HG02870 (cell line): Measurements from ENCODE around the gene LCE5A.
"Not testable (repeated sequence)": the region's sequence is repeated elsewhere in the genome, so short reads cannot be mapped to it uniquely, and the experiment has no call there.

Experiments used
- ATAC-seq: cut with Tn5 transposase; IDR thresholded peaks from one replicate; pipeline ENCODE4 v1.9.1; 2021; ENCODE audit warnings: mild to moderate bottlenecking, moderate library complexity; ENCODE audit not compliant: unreplicated experiment

The LCE5A gene

DNA sequence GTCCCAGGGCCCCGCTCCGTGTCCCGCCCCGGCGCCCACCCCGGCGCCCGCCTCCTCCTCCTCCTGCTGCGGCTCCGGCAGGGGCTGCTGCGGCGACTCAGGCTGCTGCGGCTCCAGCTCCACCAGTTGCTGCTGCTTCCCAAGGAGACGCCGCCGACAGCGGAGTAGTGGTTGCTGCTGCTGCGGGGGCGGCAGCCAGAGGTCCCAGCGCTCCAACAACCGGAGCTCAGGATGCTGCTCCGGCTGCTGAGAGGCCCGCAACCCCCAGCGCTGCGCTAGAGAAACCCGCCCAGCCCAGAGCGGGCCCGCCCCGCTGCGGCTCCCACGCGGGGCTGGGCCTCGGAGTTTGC lies 4.8 kb downstream of the LCE5A start:
- no peak for ATAC-seq

DNA sequence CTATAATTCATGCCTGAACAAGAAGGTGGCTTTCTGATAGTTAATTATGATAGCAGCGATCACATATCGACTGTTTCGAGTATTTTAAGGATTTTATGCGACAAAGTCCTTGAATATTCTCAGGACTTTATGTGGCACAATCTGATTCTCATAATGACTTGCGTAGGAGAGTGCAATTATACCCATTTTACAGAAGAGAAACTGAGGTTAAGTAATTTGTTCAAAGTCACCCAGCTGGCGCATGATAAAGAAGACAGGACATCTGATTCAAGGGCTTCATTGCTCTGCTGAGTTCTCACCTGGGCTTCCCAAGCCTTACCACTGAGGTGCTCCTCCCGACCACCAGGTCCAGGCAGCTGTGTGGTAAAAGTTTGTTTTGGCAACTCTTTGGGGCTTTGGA lies 5.5 kb downstream of the LCE5A start:
- ATAC-seq = no peak

DNA sequence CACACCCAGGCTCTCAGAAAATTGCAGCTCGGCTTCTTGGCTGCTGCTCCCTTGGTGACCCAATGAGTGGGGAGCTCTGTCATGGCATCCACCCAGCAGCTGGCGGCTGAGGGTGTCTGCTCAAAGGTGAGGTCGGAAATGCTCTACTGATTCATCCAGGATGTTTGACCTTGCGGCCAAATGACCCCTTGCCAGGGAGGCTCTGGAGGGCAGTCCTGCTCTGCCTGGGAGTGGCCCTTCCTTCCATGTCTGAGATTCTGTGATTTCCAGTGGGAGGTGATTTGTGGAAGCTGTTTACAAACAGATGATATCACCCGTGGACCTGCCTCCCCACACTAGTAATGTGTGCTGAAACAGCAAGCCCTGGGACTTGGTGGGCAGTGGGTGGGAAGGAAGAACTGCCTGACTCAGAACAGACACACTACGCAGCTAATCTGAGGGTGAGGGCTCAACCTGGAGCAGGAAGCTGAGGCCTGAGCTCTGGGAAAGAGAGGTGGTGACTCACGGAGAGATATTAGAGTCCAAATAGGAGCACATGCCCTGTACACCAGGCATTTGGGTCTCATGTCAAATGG lies 6.7 kb downstream of the LCE5A start:
- ATAC-seq = no peak

DNA sequence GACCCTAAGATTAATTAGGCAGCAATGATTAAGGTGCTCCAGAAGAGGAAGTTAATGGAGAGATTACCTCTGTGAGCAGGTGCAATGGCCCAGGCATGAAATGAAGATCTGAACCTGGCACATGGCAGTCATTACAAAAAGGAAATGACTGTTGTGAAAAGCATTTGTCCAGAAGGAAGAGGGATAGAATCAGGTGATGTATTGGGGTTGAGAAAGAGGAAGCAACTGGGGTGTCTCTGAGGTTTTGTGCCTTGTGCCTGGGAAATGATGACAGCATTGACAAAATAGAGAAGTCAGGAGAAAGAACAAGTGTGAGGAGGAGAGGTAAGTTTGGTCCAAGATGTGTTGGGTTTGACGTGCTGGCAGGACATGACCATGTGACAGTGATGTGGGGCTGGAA lies 9.2 kb downstream of the LCE5A start:
- ATAC-seq = no peak

DNA sequence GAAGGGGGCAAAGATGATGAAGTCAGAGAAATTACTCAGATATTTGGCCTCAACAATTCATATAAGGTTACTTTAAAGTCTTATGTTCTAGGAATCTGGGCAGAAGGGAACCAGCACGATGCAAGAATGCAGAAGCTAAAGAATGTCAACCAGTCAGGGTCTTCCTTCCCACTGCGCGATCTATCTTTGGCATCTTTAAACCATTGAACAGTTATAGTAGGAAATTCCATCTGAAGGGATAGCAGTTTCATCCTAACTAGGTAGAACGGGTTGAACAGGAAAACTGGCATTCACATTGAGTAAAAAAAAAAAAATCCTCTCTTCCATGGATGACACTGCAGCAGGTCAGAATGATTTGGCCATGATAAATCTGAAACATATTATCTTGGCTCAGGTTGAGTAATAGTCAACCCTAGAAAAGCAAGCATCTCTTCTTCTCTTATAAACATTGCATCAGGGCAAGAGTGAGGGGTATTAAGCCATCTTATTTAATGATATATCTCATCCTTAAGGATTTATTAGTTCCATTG lies 10.0 kb downstream of the LCE5A start:
- ATAC-seq = no peak

DNA sequence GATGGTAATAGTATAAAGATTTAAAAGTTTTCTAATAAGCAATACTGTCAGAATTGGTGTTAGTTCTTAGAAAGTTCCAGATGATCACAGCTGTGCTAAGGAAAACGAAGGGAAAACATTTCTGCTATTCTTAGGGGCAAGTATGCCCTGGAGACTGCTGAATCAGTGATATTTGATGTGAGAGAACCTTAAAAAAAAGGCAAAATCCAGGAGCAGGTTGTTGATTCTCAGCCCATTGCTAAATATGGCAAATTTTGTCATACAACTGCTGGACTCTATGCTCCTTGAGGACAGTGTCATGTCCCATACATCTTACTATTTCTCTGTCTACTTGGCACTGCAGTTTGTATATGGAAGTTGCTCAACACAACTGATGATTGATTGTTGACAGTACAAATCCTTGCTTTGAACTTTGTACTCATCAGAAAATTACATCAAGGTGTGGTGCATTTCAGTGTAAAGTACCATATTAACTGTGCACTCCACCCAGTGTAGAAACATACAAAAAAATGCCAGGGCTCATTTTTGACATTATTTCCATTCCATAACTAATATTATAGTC lies 14.6 kb downstream of the LCE5A start:
- no peak for ATAC-seq

DNA sequence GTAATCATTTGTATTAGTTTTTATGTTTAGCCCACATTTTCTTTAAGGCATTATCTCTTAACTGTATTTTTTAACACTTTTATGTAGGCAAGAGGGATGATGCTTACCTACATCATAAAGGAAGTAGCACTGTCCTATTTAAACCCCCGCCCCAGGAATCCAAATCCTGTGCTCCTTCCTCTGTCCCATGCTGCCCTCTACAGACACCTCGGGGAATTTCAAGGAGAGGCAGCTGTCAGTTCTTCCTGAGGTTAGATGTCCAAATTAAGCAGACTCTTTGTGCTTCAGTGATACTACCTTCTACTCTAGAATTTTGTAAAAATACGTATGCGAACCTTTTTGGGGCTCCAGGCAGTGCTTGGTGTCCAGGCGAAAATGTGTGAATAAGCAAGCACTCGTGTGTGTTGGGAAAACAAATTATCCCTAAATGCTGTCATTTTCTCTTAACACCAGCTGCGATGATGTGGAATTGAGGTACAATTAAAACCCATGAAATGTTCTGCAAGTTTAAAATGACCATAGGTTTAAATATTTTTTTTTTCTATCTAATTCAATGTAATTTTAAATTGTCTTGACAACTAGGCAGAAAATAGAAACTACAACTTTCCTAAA lies 22.8 kb downstream of the LCE5A start:
- no peak for ATAC-seq

DNA sequence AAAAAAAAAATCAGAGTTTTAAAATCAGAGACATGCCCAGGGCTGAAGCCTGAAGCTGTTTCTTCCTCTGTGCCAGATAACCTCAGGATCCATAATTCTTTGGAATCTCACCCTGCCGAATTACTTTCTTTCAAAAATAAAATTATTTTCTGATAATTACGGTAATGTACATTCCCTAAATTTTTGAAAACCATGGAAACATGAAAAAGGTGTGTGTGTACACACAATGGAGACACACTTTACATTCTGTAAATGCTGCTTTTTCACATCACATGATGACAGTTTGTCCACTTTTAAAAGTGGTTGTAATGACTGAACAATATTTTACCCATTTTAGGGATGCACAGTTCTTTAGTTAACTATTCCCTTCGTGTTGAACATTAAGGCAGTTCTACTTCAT lies 25.2 kb downstream of the LCE5A start:
- no peak for ATAC-seq

DNA sequence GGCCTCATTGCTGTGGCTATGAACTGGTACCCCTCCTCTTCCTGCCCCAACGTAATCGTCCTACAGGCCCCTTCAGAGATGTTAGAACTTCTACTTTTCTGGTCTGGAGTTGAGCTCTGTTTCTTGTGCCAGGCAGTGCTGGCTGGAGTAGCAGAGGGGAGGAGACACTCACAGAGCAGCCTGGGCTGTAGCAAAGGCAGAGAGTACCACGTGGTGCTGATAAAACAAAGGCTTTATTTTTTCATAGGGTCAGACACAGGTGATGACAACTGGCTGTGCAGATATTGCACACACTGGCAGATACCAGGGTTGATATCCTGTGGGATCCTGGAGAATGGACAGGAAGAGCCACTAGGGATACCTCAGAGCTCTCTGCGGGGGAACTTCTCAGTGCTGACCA lies 26.9 kb downstream of the LCE5A start:
- no peak for ATAC-seq

DNA sequence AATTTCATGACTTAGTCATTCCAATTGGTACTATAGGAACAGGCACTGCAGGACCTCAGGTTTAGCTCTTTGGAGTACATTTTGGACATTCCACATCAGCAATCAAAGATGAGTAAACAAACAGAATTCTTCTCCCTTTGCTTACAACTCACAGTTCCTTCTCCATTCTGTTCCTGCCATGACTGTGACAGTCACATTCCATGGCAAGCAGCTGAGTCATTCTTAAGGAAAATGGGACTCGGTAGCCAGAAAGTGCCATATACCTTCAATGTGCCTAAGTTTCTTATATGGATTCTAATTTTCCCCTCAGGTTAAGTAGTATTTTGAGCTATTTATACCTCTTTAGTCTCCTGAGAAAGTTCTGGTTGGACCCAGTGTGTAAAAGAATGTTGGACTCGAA lies 29.3 kb downstream of the LCE5A start:
- no peak for ATAC-seq

DNA sequence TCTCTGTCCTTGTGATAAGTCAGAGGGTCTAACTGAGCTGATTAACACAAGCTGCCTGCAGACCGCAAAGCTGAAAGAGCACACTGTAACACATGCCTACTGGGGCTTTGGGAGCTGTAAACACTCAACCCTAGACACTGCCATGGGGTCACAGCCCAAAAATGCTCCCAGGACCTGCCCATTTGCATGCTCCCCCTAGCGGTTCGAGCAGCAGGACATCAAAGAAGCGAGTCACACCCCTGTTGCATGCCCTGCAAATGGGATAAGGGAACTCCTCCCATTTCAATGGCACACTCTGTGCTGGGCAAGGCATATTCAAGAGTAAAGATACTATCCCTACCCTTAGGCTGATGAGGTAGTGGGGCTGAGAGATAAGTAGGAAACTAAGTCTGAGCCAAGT lies 33.2 kb downstream of the LCE5A start:
- no peak for ATAC-seq

DNA sequence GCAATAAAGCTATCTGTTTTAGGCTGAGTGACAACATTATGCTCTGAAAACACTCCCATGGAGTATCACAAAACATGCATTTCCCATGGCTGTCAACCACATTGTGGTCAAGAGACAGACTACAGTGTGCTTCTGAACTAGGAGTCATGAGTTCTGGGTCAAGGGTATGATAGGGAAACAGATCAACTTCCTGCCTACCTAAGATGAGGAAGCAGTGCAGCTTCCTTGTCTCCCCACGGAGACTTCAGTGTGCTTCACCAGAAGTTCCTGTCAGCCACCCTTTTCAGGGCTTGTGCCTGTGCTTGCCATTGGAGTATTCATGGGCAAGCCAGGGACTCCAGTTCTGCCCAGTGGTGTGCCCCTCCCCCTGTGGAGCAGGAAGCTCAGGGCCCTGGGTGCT lies 36.1 kb downstream of the LCE5A start:
- ATAC-seq = no peak

DNA sequence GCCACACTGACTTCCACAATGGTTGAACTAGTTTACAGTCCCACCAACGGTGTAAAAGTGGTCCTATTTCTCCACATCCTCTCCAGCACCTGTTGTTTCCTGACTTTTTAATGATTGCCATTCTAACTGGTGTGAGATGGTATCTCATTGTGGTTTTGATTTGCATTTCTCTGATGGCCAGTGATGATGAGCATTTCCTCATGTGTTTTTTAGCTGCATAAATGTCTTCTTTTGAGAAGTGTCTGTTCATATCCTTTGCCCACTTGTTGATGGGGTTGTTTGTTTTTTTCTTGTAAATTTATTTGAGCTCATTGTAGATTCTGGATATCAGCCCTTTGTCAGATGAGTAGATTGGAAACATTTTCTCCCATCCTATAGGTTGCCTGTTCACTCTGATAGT lies 37.8 kb downstream of the LCE5A start:
- not testable (repeated sequence) for ATAC-seq
